Right lobe of liver (tissue), 4 donors: ENCODE data around the gene MAP2K2.

Experiments used
- CTCF ChIP-seq, 4 donors: fragments of 200-600 bp in 3 of 4; fragments of 450-650 bp in 1 of 4; IDR thresholded peaks; one replicate each; pipeline versions ENCODE4 v1.5.1 to v1.8.0; 2016 to 2022; ENCODE audit warnings: antibody characterized with exemption in 4 of 4, mild to moderate bottlenecking in 2 of 4
- POLR2A ChIP-seq: fragments of 450-650 bp; IDR thresholded peaks from one replicate; pipeline ENCODE4 v1.6.1; 2017; ENCODE audit warnings: antibody characterized with exemption, mild to moderate bottlenecking
- donor health status: DM: no; HTN: no; CAD: no.
- donor health status: DM: no; HTN: no; CAD: no.
- donor health status: DM: no; HTN: yes; CAD: no.

- no peak for TF ChIP-seq CTCF (IDR thresholded peaks at IDR 0.05)
- peak; percentile 68 for TF ChIP-seq POLR2A
Measured at GRCh38 chr19:4172861-4173473, 49.0 kb upstream of the MAP2K2 start.
